ENCODE results near the gene SEC63. TPM values are rescaled to one million over a fixed set of nuclear protein-coding genes. Genes with fewer than 3 reads are reported as not detected.

SEC63 gene
- polyA plus RNA-seq, 1 of the 3 experiments (the other 2 are of a cell fraction), result 13.2 TPM

- Histone ChIP-seq H3K9me3 (no peaks in the 10 kb centered on the region), H3K9ac (no peak overlapping the region), H3K4me2 (no peak overlapping the region), H4K20me1 (ENCODE audit: insufficient read depth) (0 out of 2 replicates have a peak, but pooled peaks cover 3% of the 10 kb centered on the region), H3K27me3 (ENCODE audit: insufficient read depth) (no peaks in the 10 kb centered on the region), H3K4me3 (ENCODE audit: low read depth in 2 of 2, low read length in 1 of 2) (no peak overlapping the region), H3K79me2 (ENCODE audit: insufficient read depth) (no peaks in the 10 kb centered on the region), H3K27ac (ENCODE audit: low read depth in 2 of 2, low read length in 1 of 2) (no peak overlapping the region), H2AFZ (ENCODE audit: low read depth) (no peak overlapping the region), H3K9me2 (no peaks in the 10 kb centered on the region), H3F3A (replicated peaks; ENCODE audit: insufficient read depth) (peaks cover 7% of the 10 kb centered on the region), H3K4me1 (ENCODE audit: control insufficient read depth in 1 of 2, insufficient read depth in 2 of 2, low read depth in 1 of 2, low read length in 1 of 2) (peaks cover 0 to under 1% of the 10 kb centered on the region in 2 experiments; a peak in 1 of 4 replicates), H3K36me3 (replicated peaks in 1 of 2; ENCODE audit: control insufficient read depth in 1 of 2, insufficient read depth in 2 of 2, low read length in 1 of 2) (peaks cover 44 to 64% of the 10 kb centered on the region in 2 experiments)
- TF ChIP-seq JUND (IDR thresholded peaks at IDR 0.05), result no peak
- no peak for TF ChIP-seq SIN3A (IDR thresholded peaks at IDR 0.05; ENCODE audit: borderline replicate concordance, low read depth, low read length)
- TF ChIP-seq GABPA (IDR thresholded peaks at IDR 0.05; ENCODE audit: low read depth), result no peak
- TF ChIP-seq EP300 (IDR thresholded peaks at IDR 0.05; ENCODE audit: borderline replicate concordance in 1 of 2, low read depth in 1 of 2, low read length in 1 of 2), result no peak
- TF ChIP-seq YY1 (IDR thresholded peaks at IDR 0.05; ENCODE audit: low read depth), result no peak
- no peak for TF ChIP-seq MEF2A (IDR thresholded peaks at IDR 0.05; ENCODE audit: borderline replicate concordance, low read depth)
- TF ChIP-seq RCOR1 (IDR thresholded peaks at IDR 0.05; ENCODE audit: low read length), result no peak
- no peak for TF ChIP-seq REST (IDR thresholded peaks at IDR 0.05; ENCODE audit: low read depth, low read length)
- TF ChIP-seq MAX (IDR thresholded peaks at IDR 0.05; ENCODE audit: low read depth), result no peak
- TF ChIP-seq NRF1 (IDR thresholded peaks at IDR 0.05; ENCODE audit: low read depth, low read length), result no peak
- no peak for TF ChIP-seq FOXJ3 (CRISPR knock-in tag; IDR thresholded peaks at IDR 0.05)
- no peak for TF ChIP-seq CTCF (IDR thresholded peaks at IDR 0.05)
- TF ChIP-seq CHD2 (IDR thresholded peaks at IDR 0.05; ENCODE audit: low read length, partially characterized antibody), result no peak
- no peak for TF ChIP-seq SMC3 (IDR thresholded peaks at IDR 0.05; ENCODE audit: low read depth, low read length)
- TF ChIP-seq POLR2AphosphoS5 (IDR thresholded peaks at IDR 0.05; ENCODE audit: low read depth, low read length), result no peak
- no peak for TF ChIP-seq IRF3 (IDR thresholded peaks at IDR 0.05; ENCODE audit: low read depth, low read length)
- TF ChIP-seq PBX3 (IDR thresholded peaks at IDR 0.05), result no peak
- WGBS (ENCODE audit: low lambda C conversion rate), result 100% methylated on average over 1 of the region's 1 CpG
- POLR2A ChIA-PET, result no interaction called here
- CTCF ChIA-PET, result interaction anchor here (1.2 kb wide), 1 partner anchor 172 kb away, joined by 4 read pairs; no protein-coding TSS in a partner anchor
- DNase-seq, result no peak
Observed at GRCh38 chr6:107877968-107878367, 80.0 kb downstream of the SEC63 start.

Data from SK-N-SH (cell line).